Fibroblast of lung (primary cell): ENCODE data around the gene PRR35. TPM values are rescaled to one million over a fixed set of nuclear protein-coding genes. Genes with fewer than 3 reads are reported as not detected.

Experiments
- DNase-seq, 2 donors: peaks; one replicate each; pipeline versions ENCODE4 v3.0.0 to v3.0.0-alpha.2; 2010; ENCODE audit warnings: low read depth in 2 of 2
- H2AFZ ChIP-seq: 2 replicates; pipeline ENCODE4 v1.5.1; 2012; ENCODE audit warnings: low read length, control low read depth, inconsistent platforms
- H3K27ac ChIP-seq: 2 replicates; pipeline ENCODE4 v1.5.1; 2011; ENCODE audit warnings: low read length, control low read depth; ENCODE audit not compliant: insufficient read depth
- H3K27me3 ChIP-seq: 2 replicates; pipeline ENCODE4 v1.5.1; 2011; ENCODE audit warnings: mild to moderate bottlenecking, low read length; ENCODE audit not compliant: control insufficient read depth, insufficient read depth
- H3K36me3 ChIP-seq: 2 replicates; pipeline ENCODE4 v1.5.1; 2011; ENCODE audit warnings: low read length; ENCODE audit not compliant: control insufficient read depth, insufficient read depth
- H3K4me1 ChIP-seq: 2 replicates; pipeline ENCODE4 v1.5.1; 2011; ENCODE audit warnings: low read length; ENCODE audit not compliant: control insufficient read depth, insufficient read depth; ENCODE audit errors: extremely low read depth
- H3K4me2 ChIP-seq: 2 replicates; pipeline ENCODE4 v1.5.1; 2011; ENCODE audit warnings: low read length, control low read depth; ENCODE audit not compliant: insufficient read depth; ENCODE audit errors: extremely low read depth
- H3K4me3 ChIP-seq, 4 experiments: fragments of 200-600 bp in 1 of 4; sonication (generic) in 1 of 4; replicated peaks in 1 of 4; 2 replicates each; pipeline ENCODE4 v1.5.1; 2011 to 2016; ENCODE audit warnings: low read length in 4 of 4, low read depth in 3 of 4, mild to moderate bottlenecking in 3 of 4, control low read depth in 2 of 4, inconsistent platforms in 1 of 4, mixed read lengths in 1 of 4; ENCODE audit not compliant: insufficient read depth in 1 of 4; ENCODE audit errors: control extremely low read depth in 1 of 4
- H3K79me2 ChIP-seq: 2 replicates; pipeline ENCODE4 v1.5.1; 2012; ENCODE audit warnings: mild to moderate bottlenecking, low read length, inconsistent platforms; ENCODE audit not compliant: control insufficient read depth, insufficient read depth
- H3K9ac ChIP-seq: 2 replicates; pipeline ENCODE4 v1.5.1; 2011; ENCODE audit warnings: mild to moderate bottlenecking, low read length, control low read depth; ENCODE audit not compliant: insufficient read depth
- H3K9me3 ChIP-seq: 2 replicates; pipeline ENCODE4 v1.5.1; 2012; ENCODE audit warnings: low read depth, low read length; ENCODE audit not compliant: control insufficient read depth, insufficient read depth
- H4K20me1 ChIP-seq: 2 replicates; pipeline ENCODE4 v1.5.1; 2011; ENCODE audit warnings: low read length; ENCODE audit not compliant: control insufficient read depth, insufficient read depth; ENCODE audit errors: extremely low read depth
- CTCF ChIP-seq, 2 donors: IDR thresholded peaks in 1 of 2; conservative IDR thresholded peaks in 1 of 2; 1 replicate in 1 of 2; 2 replicates in 1 of 2; pipeline ENCODE4 v1.5.1; 2011 to 2012; ENCODE audit warnings: low read length in 2 of 2, control low read depth in 1 of 2, inconsistent platforms in 1 of 2, low read depth in 1 of 2, mild to moderate bottlenecking in 1 of 2
- EZH2 ChIP-seq: IDR thresholded peaks from 2 replicates; pipeline ENCODE4 v1.5.1; 2012; ENCODE audit warnings: low read length, control low read depth, mild to moderate bottlenecking; ENCODE audit errors: missing control alignments
- polyA plus RNA-seq, 2 donors: library from polyadenylated mRNA; depleted of rRNA in 1 of 2; stranded (reverse) in 1 of 2; unstranded in 1 of 2; fragments of >200 nt; gene quantifications; 2 replicates each; pipeline ENCODE4 v1.2.1, GENCODE V29; 2011 to 2012; ENCODE audit warnings: missing spikeins in 1 of 2
- total RNA-seq: library from RNA; depleted of rRNA; stranded (reverse); fragments of >200 nt; gene quantifications from 2 replicates; pipeline ENCODE4 v1.2.1, GENCODE V29; 2014

The PRR35 gene
- total and polyA plus RNA-seq, 2 donors (not counting 1 experiment from before 2014, with no cell fraction given) = not detected

- Histone ChIP-seq H3K4me2 (no peak overlapping the region), H3K4me3 (no peak overlapping the region), H3K9ac (no peak overlapping the region), H3K27ac (no peak overlapping the region), H4K20me1 (no peaks in the 10 kb centered on the region), H3K9me3 (no peaks in the 10 kb centered on the region), H3K4me1 (peaks cover 8% of the 10 kb centered on the region), H2AFZ (no peak overlapping the region), H3K79me2 (peaks cover 1% of the 10 kb centered on the region), H3K36me3 (peaks cover 14% of the 10 kb centered on the region), H3K27me3 (no peaks in the 10 kb centered on the region)
- no peak for TF ChIP-seq EZH2
- no peak for TF ChIP-seq CTCF (conservative IDR thresholded peaks at IDR 0.05 in 1 of 2, IDR thresholded peaks at IDR 0.05 in 1 of 2; ENCODE audit: low read depth in 1 of 2, low read length in 2 of 2)
- DNase-seq = no peak
These were observed 39.3 kb upstream of the PRR35 start for GRCh38 chr16:520847-521246.

- TF ChIP-seq CTCF (conservative IDR thresholded peaks at IDR 0.05 in 1 of 2, IDR thresholded peaks at IDR 0.05 in 1 of 2; ENCODE audit: low read depth in 1 of 2, low read length in 2 of 2) = peak in 1 of 2 donors; percentile 24
- TF ChIP-seq EZH2 = no peak
- H3K9me3 ChIP-seq = no peaks in the 10 kb centered on the region
- H3K27me3 ChIP-seq = no peaks in the 10 kb centered on the region
- H3K9ac ChIP-seq = no peak overlapping the region
- no peak overlapping the region for H3K4me3 ChIP-seq
- H3K4me1 ChIP-seq = peaks cover 14% of the 10 kb centered on the region
- peaks cover 9% of the 10 kb centered on the region for H3K79me2 ChIP-seq
- H3K4me2 ChIP-seq = no peak overlapping the region
- DNase-seq = no peak
- H4K20me1 ChIP-seq = no peaks in the 10 kb centered on the region
- no peak overlapping the region for H2AFZ ChIP-seq
- H3K27ac ChIP-seq = no peak overlapping the region
- H3K36me3 ChIP-seq = peaks cover 14% of the 10 kb centered on the region
These were observed 38.6 kb upstream of the PRR35 start for GRCh38 chr16:521381-522210.

GRCh38 chr16:522320-523096 is 37.7 kb upstream of the PRR35 start:
- H3K27me3 ChIP-seq = no peaks in the 10 kb centered on the region
- H3K9ac ChIP-seq = no peak overlapping the region
- TF ChIP-seq EZH2 (no peak), CTCF (conservative IDR thresholded peaks at IDR 0.05 in 1 of 2, IDR thresholded peaks at IDR 0.05 in 1 of 2; ENCODE audit: low read depth in 1 of 2, low read length in 2 of 2) (no peak)
- H3K4me3 ChIP-seq = no peak overlapping the region
- H4K20me1 ChIP-seq = no peaks in the 10 kb centered on the region
- DNase-seq = no peak
- peaks cover 12% of the 10 kb centered on the region for H3K79me2 ChIP-seq
- no peak overlapping the region for H3K4me2 ChIP-seq
- no peak overlapping the region for H2AFZ ChIP-seq
- H3K9me3 ChIP-seq = no peaks in the 10 kb centered on the region
- peaks cover 14% of the 10 kb centered on the region for H3K36me3 ChIP-seq
- H3K27ac ChIP-seq = no peak overlapping the region
- H3K4me1 ChIP-seq = peaks cover 14% of the 10 kb centered on the region
